Measurements from ENCODE around the gene GFY.

The GFY gene

DNA sequence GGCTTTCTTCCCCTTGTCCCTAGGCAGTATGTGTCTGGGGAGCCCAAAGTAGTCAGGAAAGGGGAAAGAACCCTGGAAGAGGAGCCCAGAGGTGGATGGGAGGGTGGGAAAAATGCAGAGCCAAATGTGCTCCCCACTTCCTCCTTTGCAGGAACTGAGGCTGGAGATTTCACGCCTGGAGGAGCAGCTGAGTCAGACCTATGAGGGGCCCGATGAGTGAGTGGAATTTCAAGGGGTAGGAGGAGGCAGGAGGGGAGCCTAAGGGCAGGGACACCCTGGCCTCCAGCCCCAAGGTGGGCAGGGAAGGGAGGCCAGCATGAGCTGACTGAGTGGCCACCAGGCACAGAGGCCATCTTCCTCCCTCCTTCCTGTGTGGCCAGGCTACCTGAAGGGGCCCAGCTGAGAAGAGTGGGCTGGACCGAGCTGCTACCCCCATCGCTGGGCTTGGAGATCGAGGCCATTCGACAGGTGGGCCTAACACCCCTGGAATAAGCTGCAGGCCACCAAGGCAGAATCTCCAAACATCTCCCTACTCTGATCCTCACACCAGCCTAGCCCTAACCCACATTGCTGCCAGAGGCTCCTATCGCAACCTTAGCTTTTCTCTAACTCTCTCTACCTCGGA is 16.3 kb upstream of the GFY start:
- DNase-seq = no peak

DNA sequence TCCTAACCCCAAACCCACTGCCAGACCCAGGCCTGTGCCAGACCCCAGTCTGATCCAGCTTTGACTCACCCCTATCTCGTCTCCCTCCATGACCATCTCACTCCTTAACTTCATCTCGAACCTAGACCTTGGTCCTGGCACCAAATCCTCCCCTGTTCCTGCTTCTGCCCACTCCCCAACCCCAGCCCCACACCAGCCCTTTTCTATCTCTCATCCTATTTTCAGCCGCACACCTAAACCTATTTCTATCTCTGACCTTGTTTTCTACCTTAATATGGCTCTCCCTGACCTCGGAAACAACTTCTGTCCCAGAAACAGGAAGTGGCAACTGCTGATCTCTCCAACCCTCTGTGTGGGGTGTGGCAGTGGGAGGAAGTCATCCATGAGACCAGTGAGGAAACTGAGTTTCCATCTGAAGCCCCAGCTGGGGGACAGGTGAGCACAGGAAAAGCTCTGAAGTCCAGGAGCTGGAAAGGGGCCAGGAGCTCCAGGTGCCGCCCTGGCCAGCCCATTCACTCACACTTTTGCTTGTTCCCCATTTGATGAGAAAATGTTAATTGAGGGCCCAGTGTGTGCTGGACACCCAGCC is 15.7 kb upstream of the GFY start:
- DNase-seq = no peak

DNA sequence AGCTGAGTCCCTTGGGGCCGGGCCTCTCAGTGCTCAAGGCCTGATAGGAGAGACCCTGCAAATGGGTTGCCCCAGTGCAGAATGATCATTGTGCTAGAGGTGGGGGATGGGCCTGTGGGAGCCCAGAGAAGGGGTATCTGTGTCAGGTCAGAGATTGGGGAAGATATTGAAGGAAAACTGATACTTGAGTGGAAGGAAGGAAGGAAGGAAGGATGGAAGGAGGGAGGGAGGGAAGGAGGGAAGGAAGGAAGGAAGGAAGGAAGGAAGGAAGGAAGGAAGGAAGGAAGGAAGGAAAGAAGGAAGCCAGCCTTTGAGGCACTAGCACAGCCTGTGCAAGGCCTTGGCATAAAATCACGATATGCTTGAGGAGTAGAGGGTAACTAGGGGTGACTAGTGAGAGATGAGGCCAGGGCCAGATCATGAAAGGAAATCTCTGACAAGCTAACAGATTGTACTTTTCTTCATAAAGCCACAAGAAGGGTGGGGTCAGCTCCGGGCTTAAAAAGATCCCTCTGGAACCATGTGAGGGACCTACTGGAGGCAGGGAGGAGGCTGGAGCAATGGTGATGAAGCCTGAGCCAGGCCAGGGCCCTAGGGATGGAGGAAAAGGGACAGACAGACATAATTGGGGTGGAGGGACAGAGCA is 13.4 kb upstream of the GFY start:
- no peak for DNase-seq

DNA sequence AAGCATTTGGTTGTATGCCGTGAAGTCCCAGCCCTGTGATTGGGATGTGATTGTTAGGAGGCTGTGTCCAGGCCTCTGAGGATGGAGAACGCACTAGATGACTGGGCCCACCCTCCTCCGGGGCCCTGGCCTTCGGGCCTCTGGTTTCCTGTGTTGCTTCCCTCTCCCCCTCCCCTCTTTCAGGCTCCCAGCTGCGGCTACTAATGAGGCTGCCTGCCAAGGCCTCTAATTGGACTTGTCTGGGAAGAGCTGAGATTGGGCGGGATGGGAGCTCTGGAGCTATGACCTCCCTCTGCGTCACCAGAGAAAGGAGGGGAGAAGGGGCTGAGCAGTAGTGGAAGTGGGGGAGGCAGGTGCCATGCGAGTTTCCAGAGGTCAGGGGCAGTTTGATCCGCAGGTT is 11.8 kb upstream of the GFY start:
- DNase-seq = no peak

DNA sequence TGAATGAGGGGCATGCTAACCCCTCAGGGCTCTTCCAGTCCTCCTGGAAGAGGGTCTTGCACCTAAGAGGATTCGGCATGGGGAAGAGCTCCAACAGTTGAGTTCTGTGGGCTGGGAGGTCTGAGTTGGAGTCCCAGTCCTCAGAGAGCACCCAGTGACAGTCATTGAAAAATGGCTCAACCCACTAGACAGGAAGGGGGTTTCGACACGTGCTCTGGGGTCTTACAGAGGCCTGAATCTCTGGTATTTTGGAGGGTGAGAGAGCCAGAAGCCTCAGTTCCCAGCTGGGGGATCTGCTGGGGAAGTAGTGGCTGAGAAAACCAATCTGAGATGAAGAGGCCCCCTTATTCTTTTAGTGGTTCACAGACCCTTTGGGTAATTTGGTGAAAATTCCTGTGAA is 10.9 kb upstream of the GFY start:
- no peak for DNase-seq

DNA sequence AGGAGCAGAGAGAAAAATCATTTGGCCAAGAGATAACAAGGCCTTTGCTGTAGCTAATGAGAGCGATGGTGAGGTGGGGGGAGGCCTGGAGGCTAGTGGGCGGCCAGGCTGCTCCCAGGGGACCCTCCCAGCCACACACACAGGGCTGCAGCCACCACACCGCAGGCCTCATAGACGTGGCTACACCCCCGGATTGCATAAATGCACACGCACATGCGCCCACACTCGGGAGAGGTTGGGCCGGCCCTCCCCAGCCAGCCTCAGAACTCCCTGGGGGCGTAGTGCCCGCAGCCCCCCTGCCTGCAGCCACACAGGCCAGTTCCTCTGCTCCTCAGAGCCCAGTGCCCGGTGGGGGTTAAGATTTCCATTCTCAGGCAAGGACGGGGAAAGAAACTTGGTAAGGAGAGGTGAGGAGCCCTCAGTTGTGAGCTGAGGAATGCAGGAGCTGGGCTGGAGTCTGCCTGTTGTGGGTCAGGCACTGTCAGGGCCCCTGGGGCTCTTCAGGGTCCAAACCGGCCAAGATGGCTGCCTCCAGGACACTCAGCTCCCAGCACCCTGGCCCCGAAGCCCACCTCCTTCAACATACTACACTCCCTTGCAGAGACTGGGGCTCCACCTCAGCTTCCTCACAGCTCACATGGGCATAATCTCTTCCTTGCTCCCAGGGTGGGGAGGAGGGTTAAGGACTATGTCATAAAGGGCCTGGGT is 9.9 kb upstream of the GFY start:
- DNase-seq = no peak

DNA sequence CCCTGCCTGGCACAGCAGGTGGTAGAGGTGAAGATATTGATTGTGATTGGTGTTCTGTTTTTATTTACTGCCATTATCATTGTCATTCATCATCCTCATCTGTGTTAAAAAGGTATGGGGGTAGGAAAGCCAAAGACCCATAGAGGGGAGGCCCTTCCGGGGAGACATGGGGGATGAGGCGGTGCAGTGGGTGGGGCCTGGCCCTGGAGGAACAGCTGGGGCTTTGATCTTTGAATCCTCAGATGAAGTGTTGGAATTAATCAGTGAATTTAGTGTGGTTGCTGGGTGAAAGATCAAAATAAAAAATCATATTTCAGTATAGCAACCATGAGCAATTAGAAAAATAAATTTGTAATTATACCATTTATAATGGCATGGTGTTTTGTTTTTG is 9.4 kb upstream of the GFY start:
- DNase-seq = no peak

DNA sequence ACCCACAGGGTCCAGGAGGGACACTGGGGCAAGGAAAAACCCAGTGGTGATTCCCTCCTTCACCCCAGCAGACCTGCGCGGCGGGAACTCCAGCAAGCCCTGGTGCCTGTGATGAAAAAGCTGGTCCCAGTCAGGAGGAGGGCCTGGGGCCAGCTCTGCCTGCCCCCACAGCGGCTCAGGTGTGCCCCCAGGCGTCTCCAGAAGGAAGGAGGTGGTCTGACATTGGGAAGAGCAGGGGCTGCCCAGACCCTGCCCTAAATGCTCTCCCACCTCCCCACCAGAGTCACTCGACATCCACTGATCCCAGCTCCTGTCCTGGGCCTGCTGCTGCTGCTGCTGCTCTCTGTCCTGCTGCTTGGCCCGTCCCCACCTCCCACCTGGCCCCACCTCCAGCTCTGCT is 8.1 kb upstream of the GFY start:
- no peak for DNase-seq

DNA sequence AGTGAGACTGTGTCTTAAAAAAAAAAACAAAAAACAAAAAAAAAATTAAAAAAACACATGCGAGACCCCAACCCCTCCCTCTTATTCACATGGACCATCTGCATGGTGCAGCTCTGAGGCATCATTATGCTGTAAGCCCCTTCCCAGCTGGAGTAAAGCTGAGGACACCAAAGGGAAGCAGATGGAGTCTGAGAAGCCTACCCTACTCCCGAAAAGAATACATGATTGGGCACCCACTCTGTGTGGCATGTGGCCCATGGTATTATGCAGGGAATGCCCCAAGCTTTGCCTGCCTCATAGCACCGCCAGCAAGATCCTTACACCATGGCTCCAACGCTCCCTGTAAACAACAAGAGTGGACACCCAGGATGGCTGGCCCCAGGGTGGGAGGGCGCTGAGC is 6.7 kb upstream of the GFY start:
- no peak for DNase-seq

DNA sequence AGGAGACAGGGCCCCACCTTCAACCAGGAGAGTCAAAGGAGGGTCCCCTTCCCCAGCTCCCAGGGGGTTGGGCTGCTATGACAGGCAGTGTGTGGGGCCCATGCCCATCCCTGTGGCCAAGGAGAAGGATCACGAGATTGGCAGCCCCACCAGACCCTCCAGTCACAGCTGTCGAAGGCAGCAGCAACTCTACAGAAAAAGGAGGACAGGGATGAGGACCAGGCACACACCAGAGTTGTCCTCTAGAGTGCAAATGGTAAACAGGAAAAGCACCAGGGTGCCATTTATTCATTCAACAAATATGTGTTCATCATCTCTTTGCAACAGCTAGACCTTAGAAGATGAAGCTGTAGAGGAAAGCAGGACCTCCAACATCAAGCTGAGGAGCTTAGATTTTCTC is 6.0 kb upstream of the GFY start:
- no peak for DNase-seq

DNA sequence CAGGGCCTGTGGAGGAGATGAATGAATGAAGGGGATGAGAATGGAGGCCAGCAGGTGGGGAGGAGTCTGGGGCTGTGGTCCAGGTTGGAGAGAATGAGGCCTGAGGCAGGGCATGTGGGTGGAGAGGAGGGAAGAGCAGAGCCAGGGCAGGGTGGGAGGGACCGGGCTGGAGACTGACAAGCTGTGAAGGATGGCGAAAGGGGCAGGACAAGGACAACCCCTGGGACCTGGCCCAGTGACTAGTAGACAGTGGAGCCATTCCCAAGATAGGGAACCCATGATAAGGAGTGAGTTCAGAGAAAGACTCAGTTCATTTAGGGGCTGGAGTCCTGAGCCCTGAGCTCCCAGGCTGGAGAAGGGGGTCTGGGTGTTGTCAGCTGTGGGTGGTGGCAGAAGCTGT is 5.0 kb upstream of the GFY start:
- DNase-seq = no peak

DNA sequence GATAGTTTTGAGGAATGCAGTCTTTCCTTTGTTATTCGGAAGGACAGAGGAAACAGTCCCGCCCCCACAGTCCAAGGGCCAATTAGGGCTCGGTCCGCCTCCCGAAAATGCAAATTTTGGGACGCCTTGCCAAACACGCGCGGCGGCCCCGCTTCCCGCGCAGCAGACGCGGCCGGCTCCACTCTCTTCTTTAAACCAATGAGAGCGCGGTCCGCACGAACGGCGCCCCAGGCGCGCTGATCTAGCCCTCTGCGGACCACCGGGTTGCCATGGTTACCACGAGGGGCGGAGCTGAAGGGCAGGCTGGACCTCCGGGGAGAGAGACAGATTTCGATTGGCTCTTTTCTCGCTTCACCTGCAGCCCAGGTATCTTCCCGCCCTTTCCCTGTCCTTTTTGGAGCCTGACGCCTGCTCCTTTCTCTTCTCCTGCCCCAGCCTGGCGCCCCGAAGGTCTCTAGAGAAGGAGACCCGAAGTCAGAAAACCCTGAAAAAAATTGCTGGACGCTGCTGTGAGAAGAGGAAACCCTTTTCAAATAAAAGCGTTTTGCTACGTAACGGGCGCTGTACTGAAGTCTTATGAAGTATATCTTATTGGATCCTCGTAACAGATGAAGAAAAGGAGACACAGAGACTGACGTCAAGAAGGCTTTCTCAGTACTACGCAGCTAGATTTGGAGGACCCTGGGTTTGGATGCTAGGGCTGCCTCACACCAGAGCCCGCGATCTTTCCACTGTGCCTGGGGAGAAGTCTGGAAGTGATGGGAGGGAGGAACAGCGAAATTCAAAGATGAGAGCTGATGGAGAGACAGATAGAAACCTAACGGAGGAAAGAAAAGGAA is 3.9 kb upstream of the GFY start:
- no peak for DNase-seq

DNA sequence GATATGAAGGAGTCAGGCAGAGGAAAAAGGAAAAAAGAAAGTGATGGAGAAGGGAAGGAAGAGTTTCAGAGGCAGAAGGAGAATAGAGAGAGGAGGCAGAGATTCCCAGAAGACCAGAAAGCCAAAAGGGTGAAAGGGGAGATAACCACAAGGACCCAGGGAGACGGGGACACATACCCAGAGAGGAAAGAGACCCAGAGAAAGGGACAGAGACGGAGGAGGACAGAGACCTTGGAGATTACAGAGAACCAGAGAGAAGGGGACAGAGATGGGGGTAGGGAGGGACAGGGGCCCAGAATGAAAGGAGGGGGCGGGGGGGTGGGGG is 3.3 kb upstream of the GFY start:
- no peak for DNase-seq

DNA sequence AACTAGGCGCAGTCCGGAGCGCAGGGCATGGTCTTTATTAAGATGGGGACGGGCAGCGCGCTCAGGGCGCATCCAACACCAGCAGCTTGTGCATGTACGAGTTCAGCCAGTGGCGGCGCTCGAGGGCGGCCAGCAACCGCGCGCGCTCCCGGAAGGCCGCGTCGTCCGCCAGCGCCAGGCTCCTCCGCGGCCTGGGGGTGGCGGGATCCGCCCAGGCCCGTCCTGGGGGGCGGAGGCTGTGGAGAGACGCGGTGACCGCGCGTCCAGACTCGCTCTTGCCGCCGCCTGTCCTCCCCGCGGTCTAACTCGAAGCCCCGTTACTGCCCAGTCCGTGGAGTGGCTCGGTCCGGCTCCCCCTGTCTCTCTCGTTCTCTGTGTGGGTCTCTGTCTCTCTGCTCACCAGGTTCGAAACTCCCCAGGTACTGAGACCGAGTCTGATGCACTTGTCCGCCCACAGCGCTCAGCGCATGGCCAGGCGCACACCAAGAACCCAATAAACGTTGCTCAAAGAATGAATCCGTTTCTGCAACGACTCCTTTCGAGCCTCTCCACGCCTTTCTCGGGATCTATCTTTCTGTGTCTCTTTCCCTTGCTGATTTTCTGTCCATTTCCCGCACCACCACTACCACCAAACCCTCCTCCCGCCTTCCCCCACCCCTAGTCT is 2.6 kb upstream of the GFY start:
- DNase-seq = no peak

DNA sequence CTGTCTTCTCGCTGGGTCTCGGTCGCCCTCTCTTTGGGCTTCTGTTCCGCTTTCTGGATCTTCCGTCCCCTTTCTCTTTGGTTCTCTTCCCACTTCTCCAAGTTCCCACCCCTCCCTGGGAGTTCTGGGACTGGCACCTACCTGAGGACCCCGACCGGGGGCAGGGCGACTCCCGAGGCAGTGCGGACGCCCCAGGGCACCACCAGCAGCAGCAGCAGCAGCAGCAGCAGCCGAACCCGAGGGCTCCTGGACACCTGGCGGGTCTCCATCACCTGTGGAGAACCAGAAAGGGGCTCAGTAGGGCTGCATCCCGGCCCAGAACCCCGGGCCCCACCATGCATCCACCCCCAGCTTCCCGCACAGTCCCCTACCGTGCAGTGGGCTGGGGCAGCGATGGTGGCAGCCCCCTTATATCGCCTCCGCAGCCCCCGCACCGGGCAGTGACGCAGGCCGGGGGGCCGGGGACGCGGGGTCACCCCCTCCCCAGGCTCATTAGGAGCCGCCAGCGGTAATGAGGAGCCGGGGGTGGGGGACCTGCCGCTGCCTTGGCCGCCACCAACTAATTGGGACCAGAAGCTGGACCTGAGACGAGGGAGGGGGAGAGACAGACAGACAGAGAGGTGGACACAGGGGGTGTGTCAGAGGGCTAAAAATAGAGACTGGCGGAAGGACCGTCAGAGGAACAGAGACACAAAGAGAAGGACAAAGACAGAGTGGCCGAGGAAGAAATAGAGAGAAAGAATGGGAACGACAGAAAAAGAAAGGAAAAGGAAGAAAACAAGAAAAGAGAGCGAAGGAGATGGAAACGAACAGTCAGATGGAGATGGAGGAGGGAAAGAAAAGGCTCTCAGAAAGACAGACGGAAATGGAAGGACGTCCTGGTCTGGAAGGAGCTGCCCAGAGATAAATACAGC is 1.9 kb upstream of the GFY start, which contains the start of gene PTH2:
PTH2 (minus strand) TSS at position 371 of the 914 bp plus-strand sequence; CDS start at position 269, 102 bp downstream.
- DNase-seq = no peak

DNA sequence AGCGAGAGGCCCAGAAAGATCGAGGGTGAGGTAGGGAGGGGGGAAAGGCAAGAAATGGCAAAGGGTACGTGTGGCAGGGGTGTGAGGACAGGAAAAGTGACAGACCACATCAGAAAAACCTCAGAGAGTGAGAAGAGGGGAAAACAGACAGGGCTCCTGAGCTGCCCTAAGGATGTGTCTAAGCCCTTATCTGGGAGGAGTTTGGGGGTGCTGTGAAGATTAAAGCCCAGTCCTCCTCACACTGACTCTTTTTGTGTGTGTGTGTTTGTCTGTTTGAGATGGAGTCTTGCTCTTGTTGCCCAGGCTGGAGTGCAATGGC is 1.2 kb upstream of the GFY start:
- DNase-seq = no peak

DNA sequence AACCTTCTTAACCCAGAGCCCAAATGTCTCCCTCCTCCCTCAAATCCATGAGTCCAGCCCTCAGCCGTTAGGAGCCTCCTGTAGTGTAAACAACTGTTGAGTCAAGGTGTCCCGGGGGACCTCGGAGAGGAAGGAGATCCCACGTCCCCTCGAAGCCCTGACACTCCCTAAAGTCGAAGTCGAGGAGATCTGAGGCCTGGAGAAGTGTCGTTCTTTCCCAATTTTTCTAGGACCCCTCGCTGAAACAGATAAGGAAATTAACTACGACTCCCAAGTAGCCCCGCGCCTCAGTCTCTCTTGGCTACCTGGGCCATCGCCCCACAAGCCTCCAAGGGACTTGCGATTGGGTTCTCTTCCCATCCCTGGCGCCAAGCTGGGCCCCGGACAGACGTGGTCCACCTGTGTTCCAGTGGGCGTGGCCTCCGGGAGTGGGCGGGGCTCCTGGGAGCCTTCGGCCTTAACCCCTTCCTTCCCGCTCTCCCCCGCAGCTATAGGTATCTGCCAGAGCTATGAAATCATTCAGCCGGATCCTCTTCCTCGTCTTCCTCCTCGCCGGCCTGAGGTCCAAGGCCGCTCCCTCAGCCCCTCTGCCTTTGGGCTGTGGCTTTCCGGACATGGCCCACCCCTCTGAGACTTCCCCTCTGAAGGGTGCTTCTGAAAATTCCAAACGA is 869 bp downstream of the GFY start:
- no peak for DNase-seq

DNA sequence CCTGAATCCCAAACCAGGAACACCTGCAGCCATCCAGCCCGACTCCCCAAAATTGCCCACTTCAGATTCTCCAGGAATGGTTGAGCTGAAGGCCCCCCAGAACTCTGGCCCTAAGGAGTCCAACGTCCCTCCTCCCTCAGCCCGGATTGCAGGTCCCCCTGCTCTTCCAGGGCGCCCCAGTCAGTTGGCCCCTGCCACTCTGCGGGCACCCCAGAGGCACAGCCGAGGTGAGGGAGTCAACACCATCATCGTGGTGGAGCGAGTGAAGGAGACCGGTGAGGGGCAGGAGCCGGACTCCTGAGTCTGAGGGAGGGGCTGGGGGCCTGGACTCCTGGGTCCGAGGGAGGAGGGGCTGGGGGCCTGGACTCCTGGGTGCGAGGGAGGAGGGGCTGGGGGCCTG is 2.2 kb downstream of the GFY start:
- DNase-seq = no peak

DNA sequence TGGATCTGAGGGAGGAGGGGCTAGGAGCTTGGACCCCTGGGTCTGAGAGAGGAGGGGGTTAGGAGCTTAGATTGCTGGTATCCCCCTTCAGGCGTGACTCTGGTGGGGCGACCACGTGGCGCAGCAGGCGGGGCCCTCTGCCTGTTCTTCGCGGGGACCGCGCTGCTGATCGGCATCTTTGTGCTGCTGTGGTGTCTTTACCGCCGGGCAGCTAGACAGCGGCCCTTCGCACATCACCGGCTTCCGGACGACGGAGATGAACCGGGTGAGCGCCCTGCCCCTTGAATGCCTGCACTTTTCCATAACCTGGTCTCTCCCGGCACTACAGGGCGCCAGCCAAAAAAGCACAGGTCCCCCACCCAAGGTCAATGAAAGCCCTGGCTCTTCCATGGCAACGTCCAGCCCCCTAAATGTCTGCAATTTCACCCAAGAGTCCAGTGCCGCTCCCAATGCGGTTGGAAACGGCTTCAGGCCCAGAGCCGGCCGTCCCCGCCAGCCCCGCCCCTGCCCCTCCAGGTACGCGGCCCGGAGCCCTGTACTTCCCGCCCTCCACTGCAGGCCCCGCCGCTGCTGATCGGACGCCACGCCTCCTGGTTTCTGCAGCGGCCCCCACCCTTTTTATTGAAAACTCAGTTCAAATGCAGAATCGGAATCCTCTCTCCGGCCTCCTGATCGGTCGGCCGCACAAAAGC is 2.8 kb downstream of the GFY start:
- DNase-seq = no peak
